NCI-H526 (cell line): ENCODE data around the gene RBM38.
A peak's percentile ranks its signal among the peaks of the same experiment; 100 is the strongest.
"Not testable (repeated sequence)": the region's sequence is repeated elsewhere in the genome, so short reads cannot be mapped to it uniquely, and the experiment has no call there.

Experiments used
- DNase-seq, 2 experiments: peaks; one replicate each; lab custom pipeline; 2025; lab: John Stamatoyannopoulos, UW

Gene RBM38

GRCh38 chr20:57390604-57391438 lies at the start of gene RBM38:
RBM38 (plus strand) TSS chr20:57391396; CDS start chr20:57391582, 186 bp downstream.
- peak in 1 of 2 experiments; percentile 95 for DNase-seq

- no peak for DNase-seq
These were observed 49.5 kb upstream of the RBM38 start for GRCh38 chr20:57341663-57342062.

GRCh38 chr20:57342829-57343228 lies 48.4 kb upstream of the RBM38 start:
- no peak for DNase-seq

- peak; percentile 43 to 90 for DNase-seq
These were observed 44.7 kb upstream of the RBM38 start for GRCh38 chr20:57346477-57346876.

- DNase-seq, result no peak
These were observed 43.8 kb upstream of the RBM38 start for GRCh38 chr20:57347393-57347792.

- DNase-seq, result not testable (repeated sequence)
These were observed 42.8 kb upstream of the RBM38 start for GRCh38 chr20:57348200-57348921.

GRCh38 chr20:57348922-57349574 lies 42.1 kb upstream of the RBM38 start:
- DNase-seq, result not testable (repeated sequence)

GRCh38 chr20:57350081-57350710 lies 41.0 kb upstream of the RBM38 start:
- no peak for DNase-seq

- not testable (repeated sequence) for DNase-seq
These were observed 40.5 kb upstream of the RBM38 start for GRCh38 chr20:57350726-57351041.

GRCh38 chr20:57351042-57351783 lies 40.0 kb upstream of the RBM38 start, which contains the start of gene RAE1:
RAE1 (plus strand) TSS chr20:57351255; CDS start chr20:57354039, 2,784 bp downstream.
- peak; percentile 94 to 98 for DNase-seq

GRCh38 chr20:57352305-57352704 lies 38.9 kb upstream of the RBM38 start:
- DNase-seq, result no peak

GRCh38 chr20:57353351-57353750 lies 37.8 kb upstream of the RBM38 start:
- peak in 1 of 2 experiments; percentile 27 for DNase-seq

GRCh38 chr20:57361517-57361916 lies 29.7 kb upstream of the RBM38 start:
- DNase-seq, result no peak

- no peak for DNase-seq
These were observed 26.7 kb upstream of the RBM38 start for GRCh38 chr20:57364451-57364850.

GRCh38 chr20:57369596-57369995 lies 21.6 kb upstream of the RBM38 start:
- DNase-seq, result no peak

- DNase-seq, result no peak
These were observed 20.9 kb upstream of the RBM38 start for GRCh38 chr20:57370316-57370715.

- peak; percentile 97 for DNase-seq
These were observed 19.8 kb upstream of the RBM38 start for GRCh38 chr20:57371363-57371762.

GRCh38 chr20:57372157-57372556 lies 19.0 kb upstream of the RBM38 start:
- no peak for DNase-seq

- DNase-seq, result peak in 1 of 2 experiments; percentile 78
These were observed 18.4 kb upstream of the RBM38 start for GRCh38 chr20:57372581-57373350.

- DNase-seq, result no peak
These were observed 16.8 kb upstream of the RBM38 start for GRCh38 chr20:57374343-57374930.
